Cerebellar cortex (tissue), 1 donor: ENCODE results near the gene SPECC1.
"Not testable (repeated sequence)": the region's sequence is repeated elsewhere in the genome, so short reads cannot be mapped to it uniquely, and the experiment has no call there.

Experiments used
- DNase-seq: peaks from one replicate; pipeline ENCODE4 v3.0.0-alpha.2; 2015; ENCODE audit warnings: low spot score

SPECC1 gene

GRCh38 chr17:20092973-20093626, 83.9 kb downstream of the SPECC1 start:
- DNase-seq, result no peak

GRCh38 chr17:20094777-20095176, 85.6 kb downstream of the SPECC1 start:
- DNase-seq, result no peak

GRCh38 chr17:20095336-20096080, 86.3 kb downstream of the SPECC1 start:
- DNase-seq, result peak; percentile 79

GRCh38 chr17:20096430-20096829, 87.3 kb downstream of the SPECC1 start:
- no peak for DNase-seq

GRCh38 chr17:20097330-20097729, 88.2 kb downstream of the SPECC1 start:
- DNase-seq, result no peak

- no peak for DNase-seq
These were observed 89.2 kb downstream of the SPECC1 start for GRCh38 chr17:20098314-20098713.

- DNase-seq, result not testable (repeated sequence)
These were observed 91.6 kb downstream of the SPECC1 start for GRCh38 chr17:20100806-20101205.

- DNase-seq, result no peak
These were observed 94.6 kb downstream of the SPECC1 start for GRCh38 chr17:20103454-20104446.

- DNase-seq, result no peak
These were observed 96.6 kb downstream of the SPECC1 start for GRCh38 chr17:20105539-20106280.

- not testable (repeated sequence) for DNase-seq
These were observed 97.3 kb downstream of the SPECC1 start for GRCh38 chr17:20106446-20106845.

GRCh38 chr17:20109076-20109475, 99.9 kb downstream of the SPECC1 start:
- no peak for DNase-seq

- no peak for DNase-seq
These were observed 102.4 kb downstream of the SPECC1 start for GRCh38 chr17:20111538-20111937.

- no peak for DNase-seq
These were observed 105.3 kb downstream of the SPECC1 start for GRCh38 chr17:20114466-20114865.

- peak; percentile 75 for DNase-seq
These were observed 107.6 kb downstream of the SPECC1 start for GRCh38 chr17:20116683-20117309.

- no peak for DNase-seq
These were observed 109.1 kb downstream of the SPECC1 start for GRCh38 chr17:20118280-20118679.

- DNase-seq, result peak; percentile 99
These were observed 111.7 kb downstream of the SPECC1 start for GRCh38 chr17:20120836-20121235.

GRCh38 chr17:20121359-20122253, 112.4 kb downstream of the SPECC1 start:
- peak; percentile 62 for DNase-seq

GRCh38 chr17:20122254-20122879, 113.2 kb downstream of the SPECC1 start:
- DNase-seq, result peak; percentile 46

- no peak for DNase-seq
These were observed 114.0 kb downstream of the SPECC1 start for GRCh38 chr17:20123209-20123608.

GRCh38 chr17:20125724-20126123, 116.6 kb downstream of the SPECC1 start:
- no peak for DNase-seq
